GM20000 (cell line): ENCODE data around the gene C1GALT1.

Experiments
- DNase-seq: peaks from one replicate; pipeline ENCODE4 v3.0.0; 2012; ENCODE audit warnings: low spot score
- CTCF ChIP-seq: IDR thresholded peaks from 2 replicates; pipeline ENCODE4 v1.5.1; 2012; ENCODE audit warnings: mild to moderate bottlenecking, control low read depth; ENCODE audit errors: extremely low read depth, missing control alignments

Gene C1GALT1

GRCh38 chr7:7249814-7250213, 67.5 kb downstream of the C1GALT1 start:
- no peak for DNase-seq
- TF ChIP-seq CTCF: no peak

- peak; percentile 36 for DNase-seq
- no peak for TF ChIP-seq CTCF
Measured at GRCh38 chr7:7251742-7252141, 69.4 kb downstream of the C1GALT1 start.

GRCh38 chr7:7254319-7254718, 72.0 kb downstream of the C1GALT1 start:
- no peak for TF ChIP-seq CTCF
- no peak for DNase-seq

GRCh38 chr7:7254908-7255307, 72.6 kb downstream of the C1GALT1 start:
- no peak for TF ChIP-seq CTCF
- no peak for DNase-seq

- no peak for DNase-seq
- TF ChIP-seq CTCF: no peak
Measured at GRCh38 chr7:7256731-7257274, 74.5 kb downstream of the C1GALT1 start.

GRCh38 chr7:7257899-7258692, 75.8 kb downstream of the C1GALT1 start:
- DNase-seq: peak; percentile 61
- no peak for TF ChIP-seq CTCF

- DNase-seq: no peak
- TF ChIP-seq CTCF: no peak
Measured at GRCh38 chr7:7261863-7262262, 79.5 kb downstream of the C1GALT1 start.
